HEK293 (cell line): ENCODE data around the gene CCDC178.

Source experiments
- EGR2 ChIP-seq: fragments of 450-650 bp; formaldehyde crosslinking; IDR thresholded peaks from 2 replicates; pipeline ENCODE4 v1.5.1; 2016; ENCODE audit warnings: low read depth, missing biosample characterization, missing genetic modification characterization
- FEZF1 ChIP-seq: fragments of 450-650 bp; formaldehyde crosslinking; IDR thresholded peaks from 2 replicates; pipeline ENCODE4 v1.5.1; 2016; ENCODE audit warnings: missing biosample characterization, missing genetic modification characterization
- GFI1B ChIP-seq: fragments of 450-650 bp; formaldehyde crosslinking; IDR thresholded peaks from 2 replicates; pipeline ENCODE4 v1.5.1; 2016; ENCODE audit warnings: missing biosample characterization, missing genetic modification characterization
- GLIS2 ChIP-seq: fragments of 450-650 bp; formaldehyde crosslinking; IDR thresholded peaks from 2 replicates; pipeline ENCODE4 v1.5.1; 2016; ENCODE audit warnings: missing biosample characterization, missing genetic modification characterization
- PRDM10 ChIP-seq: fragments of 450-650 bp; formaldehyde crosslinking; IDR thresholded peaks from 2 replicates; pipeline ENCODE4 v1.5.1; 2016; ENCODE audit warnings: missing biosample characterization, missing genetic modification characterization
- PRDM4 ChIP-seq: fragments of 450-650 bp; formaldehyde crosslinking; IDR thresholded peaks from 2 replicates; pipeline ENCODE4 v1.5.1; 2017; ENCODE audit warnings: missing biosample characterization, missing genetic modification characterization
- PRDM6 ChIP-seq: fragments of 450-650 bp; formaldehyde crosslinking; IDR thresholded peaks from 2 replicates; pipeline ENCODE4 v1.5.1; 2017; ENCODE audit warnings: missing biosample characterization, missing genetic modification characterization
- SP2 ChIP-seq: fragments of 450-650 bp; formaldehyde crosslinking; IDR thresholded peaks from 2 replicates; pipeline ENCODE4 v1.5.1; 2016; ENCODE audit warnings: missing biosample characterization, missing genetic modification characterization
- ZBTB17 ChIP-seq: fragments of 450-650 bp; formaldehyde crosslinking; IDR thresholded peaks from 2 replicates; pipeline ENCODE4 v1.5.1; 2016; ENCODE audit warnings: missing biosample characterization, missing genetic modification characterization
- ZBTB21 ChIP-seq: fragments of 450-650 bp; formaldehyde crosslinking; IDR thresholded peaks from 2 replicates; pipeline ENCODE4 v1.5.1; 2017; ENCODE audit warnings: missing biosample characterization, missing genetic modification characterization
- ZFP3 ChIP-seq: fragments of 450-650 bp; formaldehyde crosslinking; IDR thresholded peaks from 2 replicates; pipeline ENCODE4 v1.5.1; 2016; ENCODE audit warnings: low read depth, missing biosample characterization, missing genetic modification characterization
- ZNF114 ChIP-seq: fragments of 450-650 bp; formaldehyde crosslinking; IDR thresholded peaks from 2 replicates; pipeline ENCODE4 v1.5.0; 2017; ENCODE audit warnings: missing biosample characterization, missing genetic modification characterization
- ZNF133 ChIP-seq: fragments of 450-650 bp; formaldehyde crosslinking; IDR thresholded peaks from 2 replicates; pipeline ENCODE4 v1.5.1; 2016; ENCODE audit warnings: missing biosample characterization, missing genetic modification characterization
- ZNF175 ChIP-seq: fragments of 450-650 bp; formaldehyde crosslinking; IDR thresholded peaks from 2 replicates; pipeline ENCODE4 v1.5.1; 2016; ENCODE audit warnings: missing biosample characterization, missing genetic modification characterization
- ZNF221 ChIP-seq: fragments of 450-650 bp; formaldehyde crosslinking; IDR thresholded peaks from 2 replicates; pipeline ENCODE4 v1.5.1; 2017; ENCODE audit warnings: missing biosample characterization, missing genetic modification characterization, borderline replicate concordance
- ZNF266 ChIP-seq: fragments of 450-650 bp; formaldehyde crosslinking; IDR thresholded peaks from 2 replicates; pipeline ENCODE4 v1.5.1; 2016; ENCODE audit warnings: missing biosample characterization, missing genetic modification characterization, low read depth
- ZNF292 ChIP-seq: fragments of 450-650 bp; formaldehyde crosslinking; IDR thresholded peaks from 2 replicates; pipeline ENCODE4 v1.5.1; 2016; ENCODE audit warnings: low read depth, missing biosample characterization, missing genetic modification characterization, borderline replicate concordance
- ZNF366 ChIP-seq: fragments of 450-650 bp; formaldehyde crosslinking; conservative IDR thresholded peaks from 2 replicates; pipeline ENCODE4 v1.5.1; 2016; ENCODE audit warnings: missing biosample characterization, missing genetic modification characterization
- ZNF398 ChIP-seq: fragments of 450-650 bp; formaldehyde crosslinking; IDR thresholded peaks from 2 replicates; pipeline ENCODE4 v1.5.1; 2017; ENCODE audit warnings: missing biosample characterization, missing genetic modification characterization
- ZNF426 ChIP-seq: fragments of 450-650 bp; formaldehyde crosslinking; IDR thresholded peaks from 2 replicates; pipeline ENCODE4 v1.5.1; 2017; ENCODE audit warnings: missing biosample characterization, missing genetic modification characterization, mild to moderate bottlenecking, inconsistent platforms, moderate library complexity
- ZNF521 ChIP-seq: fragments of 450-650 bp; formaldehyde crosslinking; IDR thresholded peaks from 2 replicates; pipeline ENCODE4 v1.5.1; 2017; ENCODE audit warnings: missing biosample characterization, mild to moderate bottlenecking, missing genetic modification characterization
- ZNF529 ChIP-seq: fragments of 450-650 bp; formaldehyde crosslinking; IDR thresholded peaks from 2 replicates; pipeline ENCODE4 v1.5.1; 2017; ENCODE audit warnings: missing genetic modification characterization, missing biosample characterization; ENCODE audit not compliant: insufficient replicate concordance
- ZNF555 ChIP-seq: fragments of 450-650 bp; formaldehyde crosslinking; conservative IDR thresholded peaks from 2 replicates; pipeline ENCODE4 v1.5.1; 2017; ENCODE audit warnings: missing biosample characterization, mild to moderate bottlenecking, missing genetic modification characterization, inconsistent platforms
- ZNF558 ChIP-seq: fragments of 450-650 bp; formaldehyde crosslinking; IDR thresholded peaks from 2 replicates; pipeline ENCODE4 v1.5.1; 2016; ENCODE audit warnings: missing biosample characterization, missing genetic modification characterization
- ZNF639 ChIP-seq: fragments of 450-650 bp; formaldehyde crosslinking; IDR thresholded peaks from 2 replicates; pipeline ENCODE4 v1.5.1; 2016; ENCODE audit warnings: missing biosample characterization, missing genetic modification characterization
- ZNF843 ChIP-seq: fragments of 450-650 bp; formaldehyde crosslinking; IDR thresholded peaks from 2 replicates; pipeline ENCODE4 v1.5.1; 2016; ENCODE audit warnings: missing biosample characterization, missing genetic modification characterization
- ZSCAN16 ChIP-seq: fragments of 450-650 bp; formaldehyde crosslinking; IDR thresholded peaks from 2 replicates; pipeline ENCODE4 v1.5.1; 2016; ENCODE audit warnings: missing biosample characterization, missing genetic modification characterization

Gene CCDC178

GRCh38 chr18:32920796-32921787 is 519.4 kb downstream of the CCDC178 start (continued):
- 0 out of 2 replicates have a peak, but pooled peaks have one; percentile 14 for TF ChIP-seq PRDM10
- no peak for TF ChIP-seq ZNF426 (tag by site-specific recombination)
- TF ChIP-seq ZFP3 (tag by site-specific recombination) = no peak
- TF ChIP-seq ZNF558 (tag by site-specific recombination) = no peak
- no peak for TF ChIP-seq ZNF266 (tag by site-specific recombination)
- TF ChIP-seq ZBTB17 (tag by site-specific recombination) = no peak
- no peak for TF ChIP-seq ZNF114
- 0 out of 2 replicates have a peak, but pooled peaks have one; percentile 30 for TF ChIP-seq ZNF366 (tag by site-specific recombination)
- no peak for TF ChIP-seq ZNF221
- peak; percentile 66 for TF ChIP-seq FEZF1
- no peak for TF ChIP-seq ZNF555 (tag by site-specific recombination)
- no peak for TF ChIP-seq ZNF521 (tag by site-specific recombination)
- TF ChIP-seq ZBTB21 (tag by site-specific recombination) = 0 out of 2 replicates have a peak, but pooled peaks have one; percentile 11
- TF ChIP-seq SP2 (tag by site-specific recombination) = 0 out of 2 replicates have a peak, but pooled peaks have one; percentile 7
- no peak for TF ChIP-seq ZNF529 (tag by site-specific recombination)
- TF ChIP-seq ZNF843 (tag by site-specific recombination) = peak; percentile 87
- no peak for TF ChIP-seq ZNF175 (tag by site-specific recombination)
- peak; percentile 52; the same call in 1 of the 2 replicates for TF ChIP-seq PRDM4 (tag by site-specific recombination)
- no peak for TF ChIP-seq GLIS2 (tag by site-specific recombination)
- 0 out of 2 replicates have a peak, but pooled peaks have one; percentile 8 for TF ChIP-seq PRDM6
- no peak for TF ChIP-seq ZSCAN16 (tag by site-specific recombination)
- TF ChIP-seq ZNF133 (tag by site-specific recombination) = no peak
- TF ChIP-seq ZNF292 (tag by site-specific recombination) = no peak
- no peak for TF ChIP-seq GFI1B (tag by site-specific recombination)
- TF ChIP-seq ZNF639 (tag by site-specific recombination) = no peak
- peak; percentile 35; the same call in 1 of the 2 replicates for TF ChIP-seq EGR2 (tag by site-specific recombination)
- TF ChIP-seq ZNF398 (tag by site-specific recombination) = peak; percentile 39; the same call in 1 of the 2 replicates
